NAMALWA (cell line): ENCODE results near the gene FOCAD.
"Not testable (repeated sequence)": the region's sequence is repeated elsewhere in the genome, so short reads cannot be mapped to it uniquely, and the experiment has no call there.

ENCODE experiments used
- DNase-seq: peaks from one replicate; pipeline ENCODE4 v3.0.0-alpha.2; 2015; ENCODE audit warnings: low spot score

Gene FOCAD, protein sequence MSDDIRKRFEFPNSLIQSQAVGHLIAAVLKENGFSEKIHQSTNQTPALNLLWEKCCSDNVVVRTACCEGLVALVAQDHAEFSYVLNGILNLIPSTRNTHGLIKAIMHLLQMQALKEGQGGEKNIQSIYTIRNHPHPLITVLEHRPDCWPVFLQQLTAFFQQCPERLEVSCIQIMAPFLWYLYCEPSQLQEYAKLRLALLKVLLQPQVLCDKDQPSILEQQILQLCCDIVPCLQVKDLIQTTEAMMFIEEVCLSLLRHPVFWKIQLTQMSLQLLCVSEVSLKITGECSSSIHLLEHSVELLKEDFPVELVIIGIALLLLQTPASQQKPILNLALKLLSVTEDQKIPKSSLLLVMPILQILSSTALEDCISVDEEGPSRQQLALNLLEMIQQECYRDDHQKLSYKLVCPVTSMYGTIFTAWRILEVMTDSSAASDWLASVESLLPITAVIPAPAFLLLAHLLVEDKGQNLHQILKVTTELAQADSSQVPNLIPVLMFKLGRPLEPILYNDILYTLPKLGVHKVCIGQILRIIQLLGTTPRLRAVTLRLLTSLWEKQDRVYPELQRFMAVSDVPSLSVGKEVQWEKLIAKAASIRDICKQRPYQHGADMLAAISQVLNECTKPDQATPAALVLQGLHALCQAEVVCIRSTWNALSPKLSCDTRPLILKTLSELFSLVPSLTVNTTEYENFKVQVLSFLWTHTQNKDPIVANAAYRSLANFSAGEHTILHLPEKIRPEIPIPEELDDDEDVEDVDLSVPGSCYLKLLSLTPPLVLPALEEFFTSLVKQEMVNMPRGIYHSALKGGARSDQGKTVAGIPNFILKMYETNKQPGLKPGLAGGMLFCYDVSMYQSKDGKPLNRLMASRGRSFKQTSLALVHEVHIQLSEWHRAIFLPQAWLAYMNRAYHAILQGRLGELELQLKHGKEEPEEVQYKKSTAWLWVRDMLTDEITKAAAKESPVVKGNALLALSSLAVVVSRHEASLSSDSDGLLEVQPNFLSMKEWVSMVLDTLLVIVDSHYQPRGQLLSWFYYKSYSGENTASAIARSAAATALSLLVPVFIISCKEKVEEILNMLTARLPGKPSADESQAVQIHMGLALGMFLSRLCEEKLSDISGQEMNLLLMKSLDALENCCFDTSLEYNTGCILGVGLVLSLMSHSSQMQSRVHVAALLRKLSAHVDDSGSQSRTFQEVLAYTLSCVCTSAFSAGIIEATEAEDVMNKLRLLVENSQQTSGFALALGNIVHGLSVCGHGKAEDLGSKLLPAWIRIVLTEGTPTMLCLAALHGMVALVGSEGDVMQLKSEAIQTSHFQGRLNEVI (N-terminal part only)

DNA sequence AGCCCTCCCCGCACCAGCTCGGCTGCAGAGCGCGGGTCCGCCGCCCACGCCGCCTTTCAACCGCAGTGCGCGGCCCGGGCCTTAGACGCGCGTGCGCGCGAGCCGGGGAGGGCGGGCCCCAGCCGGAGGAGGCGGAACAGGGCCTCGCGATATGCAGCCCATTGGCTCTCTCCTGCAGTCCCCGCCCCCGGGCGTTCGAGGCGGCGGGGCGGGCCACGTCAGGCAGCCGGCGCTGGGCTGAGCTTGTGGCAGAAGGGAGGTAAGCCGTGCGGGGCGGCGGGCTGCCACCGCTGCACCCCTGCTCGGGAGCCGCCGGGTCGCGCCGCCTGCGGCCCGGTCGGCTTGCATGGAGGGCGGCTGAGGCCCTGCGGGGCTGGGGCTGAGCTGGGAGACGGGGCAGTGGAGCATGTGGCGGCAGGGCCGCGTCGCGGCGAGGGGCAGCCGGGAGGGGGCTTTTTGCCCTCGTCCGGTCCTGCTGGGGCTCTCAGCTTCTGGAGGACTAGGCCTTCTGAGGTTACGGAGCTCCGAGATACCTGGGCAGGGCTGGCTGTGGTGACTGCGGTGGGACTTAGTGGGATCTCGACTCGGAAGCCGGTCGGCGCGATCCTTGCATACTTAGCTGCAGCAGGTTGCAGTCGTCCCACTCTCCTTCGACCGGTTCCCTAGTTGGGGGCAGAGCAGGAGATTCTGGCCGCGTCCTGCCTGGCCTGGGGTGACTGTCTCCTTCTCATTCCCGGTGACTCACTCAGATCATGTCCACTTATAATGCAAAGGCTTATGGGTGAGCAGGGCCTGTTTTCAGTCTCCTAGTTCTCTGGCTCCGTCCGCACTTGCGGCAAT, at the start of gene FOCAD:
TSS of gene FOCAD (plus strand) at position 225 of the 840 bp plus-strand sequence. CDS start 31,095 bp downstream, outside the sequence.
- DNase-seq = peak; percentile 97

DNA sequence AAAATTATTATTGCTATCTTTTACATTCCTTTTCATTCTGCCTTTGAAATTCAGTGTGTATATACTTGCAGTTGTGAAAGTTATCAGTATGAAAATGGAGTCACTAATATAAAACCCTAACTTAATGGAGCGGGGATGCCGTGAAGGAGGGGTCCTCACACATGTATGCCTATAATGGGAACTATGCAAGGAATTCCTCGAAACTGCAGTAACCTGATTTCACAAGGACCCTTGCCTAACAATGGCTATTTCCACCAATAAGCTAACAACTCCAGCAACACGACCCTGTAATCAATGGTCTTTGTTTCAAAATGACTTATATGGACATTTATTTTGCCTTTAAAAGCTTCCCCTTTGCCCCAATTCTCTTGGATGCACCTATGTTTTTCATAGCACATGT, 49.2 kb upstream of the FOCAD start:
- DNase-seq = no peak

DNA sequence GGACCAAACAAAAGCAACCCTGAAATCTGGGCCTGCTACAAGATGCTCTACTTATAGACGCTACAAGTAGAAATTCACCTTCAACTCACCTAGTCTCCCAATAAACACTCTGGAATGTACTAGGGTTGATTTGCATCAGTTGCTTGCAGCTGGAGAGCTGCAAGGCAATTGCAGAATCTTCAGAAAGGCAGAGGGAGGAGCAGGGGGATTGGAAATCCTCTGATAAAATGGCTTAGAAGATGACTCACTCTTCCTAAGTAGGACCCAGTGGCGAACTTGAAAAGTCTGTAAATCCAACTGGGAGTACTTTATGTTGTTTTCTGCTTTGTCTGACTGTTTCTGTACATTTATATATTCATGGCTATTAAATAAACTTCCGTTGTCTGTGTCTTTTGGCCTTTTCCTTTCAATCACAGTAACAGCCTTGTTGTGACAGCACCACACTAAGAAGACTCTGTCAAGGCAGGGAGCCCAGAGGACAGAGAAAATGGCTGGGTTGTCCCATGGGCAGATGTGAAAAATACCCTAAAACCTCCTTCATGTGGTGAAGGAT, 47.1 kb upstream of the FOCAD start:
- no peak for DNase-seq

DNA sequence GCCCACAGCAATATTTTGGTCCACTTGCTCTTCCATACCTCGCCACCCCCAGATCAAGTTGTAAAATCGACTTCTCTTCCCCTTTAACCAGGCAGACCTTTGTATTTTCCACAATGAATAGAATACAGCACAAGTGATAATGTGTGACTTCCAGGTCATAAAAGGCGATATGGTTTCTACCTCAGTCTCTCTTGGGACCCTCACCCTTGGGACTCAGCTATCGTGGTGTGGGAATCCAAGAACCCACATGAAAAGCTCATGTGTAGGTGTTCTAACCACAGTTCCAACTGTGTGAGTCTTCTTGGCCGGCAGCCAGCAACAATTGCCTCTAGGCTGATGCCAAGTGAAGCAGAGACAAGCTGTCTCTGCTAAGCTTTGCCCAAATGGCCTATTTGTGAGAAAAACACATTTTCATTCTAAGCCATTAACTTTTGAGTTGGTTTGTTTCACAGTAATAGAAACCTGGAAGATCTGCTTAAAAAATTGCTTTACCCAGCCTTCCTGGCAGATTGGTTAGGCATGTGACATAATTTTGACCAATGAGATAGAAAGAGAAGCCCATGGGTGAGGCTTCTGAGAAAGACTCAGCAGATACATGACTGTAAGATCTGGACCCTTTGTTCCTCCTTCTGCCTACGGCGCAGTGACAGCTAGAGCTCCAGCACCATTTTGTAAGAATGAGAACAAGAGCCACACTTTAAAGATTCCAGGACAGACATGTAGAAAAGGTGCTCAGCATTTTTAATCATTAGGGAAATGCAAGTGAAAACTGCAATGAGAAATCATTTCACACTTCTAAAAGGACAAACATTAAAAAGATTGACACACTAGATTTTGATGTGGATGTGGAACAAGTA, 43.5 kb upstream of the FOCAD start:
- peak; percentile 99 for DNase-seq

DNA sequence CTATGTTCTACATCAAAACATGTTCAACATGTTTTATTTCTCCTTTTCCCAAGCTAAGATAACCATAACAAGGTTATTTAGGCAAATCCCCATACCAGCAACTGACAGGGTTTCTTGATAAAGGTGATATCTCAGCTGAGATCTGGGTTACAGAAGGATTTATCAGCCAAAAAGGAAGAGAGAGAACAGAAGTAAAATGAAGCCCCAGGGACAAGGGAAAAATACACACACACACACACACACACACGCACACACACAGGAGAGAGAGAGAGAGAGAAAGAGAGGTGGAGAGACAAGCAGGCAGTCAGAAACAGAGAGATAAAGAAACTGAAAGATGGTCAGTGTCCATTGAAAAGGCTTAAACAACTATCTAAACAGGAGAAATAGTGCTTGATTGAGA, 42.0 kb upstream of the FOCAD start:
- no peak for DNase-seq

DNA sequence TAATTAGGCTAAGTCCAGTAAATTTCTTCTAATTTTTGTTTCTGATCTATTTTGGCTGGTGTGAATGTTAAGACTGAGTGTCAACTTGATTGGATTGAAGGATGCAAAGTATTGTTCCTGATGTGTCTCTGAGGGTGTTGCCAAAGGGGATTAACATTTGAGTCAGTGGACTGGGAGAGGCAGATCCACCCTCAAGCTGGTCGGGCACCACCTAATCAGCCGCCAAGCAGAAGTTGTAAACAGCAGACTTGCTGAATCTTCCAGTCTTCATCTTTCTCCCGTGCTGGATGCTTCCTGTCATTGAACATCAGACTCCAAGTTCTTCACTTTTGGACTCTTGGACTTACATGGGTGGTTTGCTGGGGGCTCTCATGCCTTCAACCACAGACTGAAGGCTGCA, 40.4 kb upstream of the FOCAD start:
- no peak for DNase-seq

DNA sequence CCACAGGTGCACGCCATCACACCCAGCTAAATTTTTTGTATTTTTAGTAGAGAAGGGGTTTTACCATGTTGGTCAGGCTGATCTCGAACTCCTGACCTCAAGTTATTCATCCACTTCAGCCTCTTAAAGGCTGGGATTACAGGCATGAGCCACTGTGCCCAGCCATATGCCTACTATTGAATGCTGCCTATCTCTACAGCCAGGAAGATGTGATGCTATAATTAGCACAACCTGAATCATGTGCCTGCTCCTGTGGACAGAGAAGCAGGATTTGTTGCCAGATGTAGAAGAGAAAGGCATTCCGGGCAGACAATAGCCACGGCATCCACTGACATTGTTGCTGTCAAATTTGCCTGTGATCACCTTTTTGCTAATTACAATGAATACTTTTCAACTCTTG, 37.4 kb upstream of the FOCAD start:
- DNase-seq = no peak

DNA sequence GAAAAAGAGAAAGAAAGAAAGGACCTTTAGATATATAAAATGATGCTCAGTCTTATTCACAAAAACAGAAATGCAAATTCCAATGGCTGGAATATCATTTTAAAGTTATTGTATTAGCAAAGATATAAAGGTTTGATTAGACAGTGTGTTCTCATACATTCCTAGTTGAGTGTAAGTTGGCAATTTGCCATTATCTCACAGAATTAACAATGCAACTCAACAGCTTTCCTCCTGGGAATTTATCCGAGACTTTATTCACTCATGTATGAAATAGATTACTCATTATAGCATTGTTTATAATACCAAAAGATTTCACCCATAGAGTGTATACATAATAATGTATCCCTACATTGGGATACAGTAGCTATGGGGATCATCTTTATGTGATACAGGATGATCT, 34.7 kb upstream of the FOCAD start:
- DNase-seq = no peak

DNA sequence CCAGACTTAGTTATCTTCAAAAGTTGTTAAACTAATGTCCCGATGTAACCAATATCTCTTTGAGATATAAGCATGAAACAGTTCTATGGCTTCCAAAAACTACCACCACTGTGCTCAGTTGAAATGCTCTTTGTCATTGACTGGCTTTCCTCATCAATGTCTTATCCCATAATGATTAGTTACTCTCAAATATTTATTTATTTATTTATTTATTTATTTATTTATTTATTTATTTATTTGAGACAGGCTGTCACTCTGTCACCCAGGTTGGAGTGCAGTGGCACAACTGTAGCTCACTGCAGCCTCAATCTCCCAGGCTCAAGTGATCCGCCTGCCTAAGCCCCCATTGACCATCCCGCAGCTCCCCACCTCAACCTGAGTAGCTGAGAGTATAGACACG, 33.7 kb upstream of the FOCAD start:
- no peak for DNase-seq

DNA sequence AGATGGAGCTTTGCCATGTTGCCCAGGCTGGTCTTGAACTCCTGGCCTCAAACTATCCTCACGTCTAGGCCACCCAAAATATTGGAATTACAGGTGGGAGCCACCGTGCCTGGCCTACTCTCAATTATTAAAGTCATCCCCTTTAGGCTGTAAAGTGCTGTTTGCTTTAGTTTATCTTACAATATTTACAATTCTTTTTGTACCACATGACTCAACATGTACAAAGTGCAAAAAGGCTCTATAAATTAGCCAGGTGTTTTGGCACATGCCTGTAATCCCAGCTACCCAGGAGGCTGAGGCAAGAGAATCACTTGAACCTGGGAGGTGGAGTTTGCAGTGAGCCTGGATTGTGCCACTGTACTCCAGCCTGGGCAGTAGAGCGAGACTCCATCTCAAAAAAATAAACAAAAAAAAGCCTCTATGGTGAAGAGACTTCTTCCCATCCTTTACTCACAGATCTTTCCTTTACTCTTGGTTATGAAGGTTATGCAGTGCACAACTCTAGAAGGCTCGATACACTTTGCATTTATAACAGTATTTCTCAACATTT, 33.2 kb upstream of the FOCAD start:
- DNase-seq = no peak

DNA sequence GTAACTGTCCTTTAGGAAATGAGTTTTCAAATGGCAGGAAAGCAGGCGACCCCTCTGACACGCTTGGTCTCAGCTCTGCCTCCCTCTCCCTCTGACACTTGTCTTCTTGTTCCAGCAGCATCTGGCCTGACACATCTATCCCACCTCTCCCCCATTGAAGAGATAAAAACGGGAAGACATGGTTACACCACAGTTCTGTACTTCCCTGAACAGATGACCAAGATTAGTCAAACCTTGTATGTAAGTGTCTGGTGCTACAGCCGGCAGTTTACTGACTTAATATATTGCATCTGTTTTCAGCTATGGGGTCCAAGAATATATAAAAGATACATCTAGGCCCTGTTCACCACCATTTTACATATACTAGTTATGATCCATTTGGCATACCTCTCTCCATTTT, 32.1 kb upstream of the FOCAD start:
- no peak for DNase-seq

DNA sequence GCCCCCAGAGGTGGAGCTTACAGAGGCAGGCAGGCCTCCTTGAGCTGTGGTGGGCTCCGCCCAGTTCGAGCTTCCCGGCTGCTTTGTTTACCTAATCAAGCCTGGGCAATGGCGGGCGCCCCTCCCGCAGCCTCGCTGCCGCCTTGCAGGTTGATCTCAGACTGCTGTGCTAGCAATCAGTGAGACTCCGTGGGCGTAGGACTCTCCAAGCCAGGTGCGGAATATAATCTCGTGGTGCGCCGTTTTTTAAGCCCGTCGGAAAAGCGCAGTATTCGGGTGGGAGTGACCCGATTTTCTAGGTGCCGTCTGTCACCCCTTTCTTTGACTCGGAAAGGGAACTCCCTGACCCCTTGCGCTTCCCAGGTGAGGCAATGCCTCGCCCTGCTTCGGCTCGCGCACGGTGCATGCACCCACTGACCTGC, 25.8 kb upstream of the FOCAD start:
- DNase-seq = not testable (repeated sequence)

DNA sequence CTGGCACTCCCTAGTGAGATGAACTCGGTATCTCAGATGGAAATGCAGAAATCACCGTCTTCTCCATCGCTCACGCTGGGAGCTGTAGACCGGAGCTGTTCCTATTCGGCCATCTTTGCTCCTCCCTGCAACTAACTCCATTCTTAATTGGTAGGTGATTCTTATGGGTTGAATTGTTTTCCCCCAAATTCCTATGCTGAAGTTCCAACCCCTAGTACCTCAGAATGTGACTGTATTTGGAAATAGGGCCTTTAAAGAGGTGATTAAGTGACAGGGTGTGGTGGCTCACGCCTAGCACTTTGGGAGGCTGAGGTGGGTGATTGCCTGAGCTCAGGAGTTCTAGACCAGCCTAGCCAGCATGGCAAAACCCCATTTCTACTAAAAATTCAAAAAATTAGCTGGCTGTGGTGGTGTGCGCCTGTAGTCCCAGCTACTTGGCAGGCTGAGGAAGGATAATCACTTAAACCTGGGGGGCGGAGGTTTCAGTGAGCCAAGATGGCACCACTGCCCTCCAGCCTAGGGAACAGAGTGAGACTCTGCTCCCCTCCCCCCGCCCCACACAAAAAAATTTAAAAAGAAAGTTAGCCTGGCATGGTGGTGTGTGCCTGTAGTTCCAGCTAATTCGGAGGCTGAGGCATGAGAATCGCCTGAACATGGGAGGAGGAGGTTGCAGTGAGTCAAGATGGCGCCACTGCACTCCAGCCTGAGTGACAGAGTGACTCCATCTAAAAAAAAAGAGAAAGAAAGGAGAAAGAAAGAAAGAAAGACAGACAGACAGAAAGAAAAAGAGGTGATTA, 25.2 kb upstream of the FOCAD start:
- no peak for DNase-seq

DNA sequence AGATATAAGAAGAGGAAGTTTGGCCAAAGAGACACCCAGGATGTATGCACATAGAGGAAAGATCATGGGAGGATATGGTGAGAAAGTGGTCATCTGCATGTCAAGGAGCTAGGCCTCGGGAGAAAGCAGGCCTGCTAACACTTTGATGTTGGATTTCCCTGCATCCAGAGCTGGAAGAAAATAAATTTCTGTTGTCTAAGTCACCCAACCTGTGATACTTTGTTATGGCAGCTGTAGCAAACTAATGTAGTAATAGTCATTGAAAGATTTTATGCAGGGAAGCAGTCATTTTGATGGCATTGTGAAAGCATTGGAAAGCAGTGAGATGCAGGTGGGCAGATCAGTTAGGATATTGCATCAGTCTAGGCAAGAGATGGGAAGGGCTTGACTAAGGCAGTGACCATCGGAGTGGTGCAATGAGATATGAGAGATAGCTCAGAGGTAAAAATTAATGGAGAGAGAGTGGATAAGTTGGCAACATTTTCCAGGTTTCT, 24.5 kb upstream of the FOCAD start:
- DNase-seq = no peak

DNA sequence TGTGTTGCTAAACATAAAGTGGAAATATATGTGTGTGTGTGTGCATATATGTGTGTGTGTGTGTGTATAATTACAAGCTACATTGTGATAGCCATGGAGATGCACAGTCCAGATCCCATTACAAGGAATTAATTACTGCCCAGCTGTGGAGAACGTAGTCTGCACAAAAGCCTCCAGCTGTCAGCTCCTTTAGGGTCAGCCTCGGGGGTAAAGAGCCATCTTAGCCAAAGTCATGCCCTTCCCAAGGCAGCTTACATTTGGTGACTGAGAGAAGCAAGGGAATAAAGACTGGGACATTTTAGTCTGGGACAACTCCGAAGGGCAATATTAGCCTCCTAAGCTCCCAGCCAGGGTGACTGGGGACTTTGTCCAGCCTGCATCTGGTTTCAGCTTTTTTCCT, 21.9 kb upstream of the FOCAD start:
- no peak for DNase-seq

DNA sequence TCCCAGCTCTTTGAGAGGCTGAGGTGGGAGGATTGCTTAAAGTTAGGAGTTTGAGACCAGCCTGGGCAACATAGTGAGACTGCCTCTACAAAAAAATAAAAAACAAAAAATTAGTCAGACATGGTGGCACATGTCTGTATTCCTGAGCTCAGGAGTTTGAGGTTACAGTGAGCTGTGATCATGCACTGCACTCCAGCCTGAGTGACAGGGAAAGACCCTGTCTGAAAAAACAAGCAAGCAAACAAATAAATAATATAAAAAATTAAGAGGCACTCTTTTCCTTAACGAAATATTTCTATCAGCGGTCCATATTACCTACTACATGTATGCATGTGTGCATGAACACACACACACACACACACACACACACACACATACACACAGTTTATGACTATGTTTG, 20.9 kb upstream of the FOCAD start:
- DNase-seq = no peak

DNA sequence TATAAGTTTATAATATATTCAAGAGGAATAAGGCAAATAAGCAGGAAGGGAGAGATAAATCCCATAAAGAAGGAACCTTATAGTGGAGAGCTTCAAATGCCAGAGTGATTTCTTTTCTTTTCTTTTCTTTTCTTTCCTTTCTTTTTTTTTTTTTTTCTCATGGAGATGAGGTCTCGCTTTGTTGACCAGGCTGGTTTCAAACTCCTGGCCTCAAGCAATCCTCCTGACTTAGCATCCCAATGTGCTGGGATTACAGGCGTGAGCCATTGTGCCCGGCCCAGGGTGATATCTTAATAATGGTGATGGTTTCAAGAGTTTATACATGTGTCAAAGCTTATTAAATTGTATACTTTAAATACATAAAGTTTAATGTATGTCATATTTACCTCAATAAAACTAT, 19.6 kb upstream of the FOCAD start:
- DNase-seq = no peak

DNA sequence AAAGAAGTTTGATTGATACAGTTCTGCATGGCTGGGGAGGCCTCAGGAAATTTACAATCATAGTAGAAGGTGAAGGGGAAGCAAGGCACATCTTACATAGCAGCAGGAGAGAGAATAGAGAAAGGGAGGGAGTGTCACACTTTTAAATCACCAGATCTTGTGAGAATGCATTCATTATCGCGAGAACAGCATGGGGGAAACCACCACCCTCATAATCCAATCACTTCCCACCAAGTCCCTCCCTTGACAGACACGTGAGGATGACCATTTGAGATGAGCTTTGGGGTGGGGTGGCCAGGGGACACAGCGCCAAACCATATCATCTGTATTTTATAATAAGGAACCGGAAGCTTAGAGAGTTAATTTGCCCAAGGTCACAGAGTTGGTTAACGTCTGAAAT, 13.7 kb upstream of the FOCAD start:
- DNase-seq = no peak

DNA sequence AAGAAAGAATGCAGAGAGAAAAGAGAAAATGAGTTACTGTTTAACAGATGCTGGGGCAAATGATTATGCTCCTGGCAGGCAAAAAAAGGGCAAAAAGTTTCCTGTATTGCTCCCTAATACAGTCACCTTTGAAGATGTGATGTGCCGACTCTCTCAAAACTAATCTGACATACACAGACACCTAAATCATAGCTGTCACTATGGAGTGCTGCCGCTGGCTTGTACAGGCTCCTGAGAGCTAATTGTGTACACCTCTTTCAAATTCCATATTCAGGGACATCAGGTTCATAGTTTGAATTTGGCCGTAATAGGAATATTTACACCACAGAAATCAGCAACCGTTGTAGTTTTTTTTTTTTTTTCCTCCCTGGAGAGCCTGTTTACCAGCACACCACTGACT, 12.4 kb upstream of the FOCAD start:
- DNase-seq = no peak
